Articular chondrocyte of knee joint (primary cell): ENCODE measurements around the gene ZNF260. TPM values are rescaled to one million over a fixed set of nuclear protein-coding genes. Genes with fewer than 3 reads are reported as not detected.

Source experiments
- total RNA-seq: library from RNA; depleted of rRNA; stranded (reverse); fragments of >200 nt; gene quantifications from 2 replicates; pipeline ENCODE4 v1.2.3, GENCODE V29; 2012

ZNF260 gene
- 26.8 and 29.2 TPM in 2 replicates for total RNA-seq

DNA sequence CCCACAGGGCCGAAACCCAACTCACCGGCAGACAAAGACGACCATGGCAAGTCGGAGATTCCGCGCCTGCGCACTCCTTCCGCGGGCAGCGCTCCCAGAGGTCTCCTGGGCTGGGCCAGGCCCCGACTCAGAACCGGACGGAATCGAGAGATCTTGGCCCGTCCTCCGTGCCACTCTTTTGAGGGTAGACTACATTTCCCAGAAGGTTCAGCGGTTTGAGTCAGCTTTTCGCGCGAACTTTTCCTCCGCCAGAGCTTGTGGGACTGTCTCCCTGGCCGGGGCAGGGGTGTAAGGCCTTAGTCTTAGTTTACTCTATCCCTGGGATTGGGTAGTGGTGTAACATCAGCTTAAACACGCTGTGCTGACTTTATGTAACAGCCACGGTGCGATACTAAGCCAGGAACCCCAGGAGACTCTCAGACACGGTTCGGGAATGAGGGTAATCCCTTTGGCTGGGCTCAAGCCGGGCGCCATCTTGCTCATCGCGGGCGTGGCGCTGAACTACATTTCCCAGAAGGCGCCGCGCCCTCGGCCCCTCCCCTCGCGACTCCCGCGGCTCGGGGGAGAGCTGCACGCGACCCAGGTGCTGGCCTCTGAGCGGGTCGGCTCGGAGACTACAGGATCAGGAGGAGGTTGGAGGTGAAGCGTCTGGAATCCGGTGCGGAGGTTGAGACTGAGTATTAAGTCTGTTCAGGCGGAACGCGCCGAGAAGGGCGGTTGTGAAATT is at the start of gene ZNF260:
Gene ZNF260 (minus strand): TSS at position 78 of the 727 bp plus-strand sequence. CDS start 13,033 bp downstream, outside the sequence.

DNA sequence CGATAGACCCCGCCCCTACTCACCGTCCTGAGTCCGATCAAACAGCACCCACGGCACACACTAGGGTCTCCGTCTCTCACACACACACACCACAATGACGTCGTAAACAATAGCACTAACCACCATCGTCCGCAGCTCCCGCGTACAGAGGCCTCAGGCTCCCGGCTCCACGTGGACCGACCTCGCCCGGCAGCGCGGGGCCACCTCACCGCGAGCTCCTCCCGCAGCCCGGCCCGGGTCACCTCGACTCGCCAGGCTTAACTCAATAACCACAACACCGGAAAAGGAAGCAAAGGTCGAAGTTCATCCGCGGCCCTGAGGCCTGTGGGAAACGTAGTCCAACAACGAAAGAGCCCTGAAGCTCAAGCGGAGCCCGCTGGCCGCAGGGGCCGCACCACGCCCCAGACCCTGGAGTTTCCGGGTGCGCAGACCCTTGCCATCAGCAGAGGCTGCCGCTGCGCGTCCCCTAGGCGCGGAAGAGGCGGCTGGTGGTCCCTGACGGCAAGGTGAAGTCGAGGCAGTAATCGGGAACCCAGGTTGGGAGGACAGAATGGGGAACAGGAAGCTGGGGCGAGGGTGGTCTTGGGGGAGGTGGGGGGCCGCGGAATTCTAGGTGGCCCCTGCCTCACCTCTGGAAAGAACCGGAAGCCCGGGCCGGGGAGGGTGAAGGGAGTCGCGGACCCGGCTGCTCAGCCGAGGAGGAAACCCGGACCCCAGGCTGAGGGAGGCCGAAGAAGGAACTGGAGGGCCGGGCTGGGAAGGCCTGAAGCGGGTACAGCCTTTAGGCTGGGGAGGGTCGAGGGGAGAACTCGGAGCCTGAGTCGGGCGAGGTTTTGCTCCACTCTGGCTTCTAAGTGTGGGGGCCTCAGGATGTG is 45.2 kb upstream of the ZNF260 start, which contains the start of gene ZNF529:
Gene ZNF529 (minus strand): TSS at position 273 of the 875 bp plus-strand sequence. CDS start 946 bp downstream, outside the sequence.

GRCh38 chr19:36489118-36489919 is 38.8 kb downstream of the ZNF260 start, which contains the start of gene ZNF566:
Gene ZNF566, minus strand, starts transcription at chr19:36489561. Its CDS starts 13,004 bp downstream, at chr19:36476557.

Other genes starting within 250 kb of the ZNF260 start
- gene ZFP14, start 149.1 kb downstream of the ZNF260 start, total RNA-seq, result 5.0 and 7.1 TPM in 2 replicates
- gene ZFP82, start 109.6 kb downstream of the ZNF260 start, total RNA-seq, result 12.2 and 12.4 TPM in 2 replicates
- 13.1 and 14.3 TPM in 2 replicates for gene ZNF566, start 38.7 kb downstream of the ZNF260 start, total RNA-seq
- 12.5 and 15.5 TPM in 2 replicates for gene ZNF529, start 45.0 kb upstream of the ZNF260 start, total RNA-seq
- 7.7 and 13.5 TPM in 2 replicates for gene ZNF382, start 77.0 kb upstream of the ZNF260 start, total RNA-seq
- 12.9 and 17.2 TPM in 2 replicates for gene ZNF461, start 138.6 kb upstream of the ZNF260 start, total RNA-seq
- gene ZNF567, start 159.3 kb upstream of the ZNF260 start, total RNA-seq, result 8.2 and 11.7 TPM in 2 replicates
- gene ZNF850, start 244.5 kb upstream of the ZNF260 start, total RNA-seq, result 1.6 and 3.8 TPM in 2 replicates